Common myeloid progenitor, CD34-positive (primary cell): ENCODE results near the gene BSX.
A peak's percentile ranks its signal among the peaks of the same experiment; 100 is the strongest.

Experiments used
- CTCF ChIA-PET: fragments of 350-600 bp; sonication (Branson Sonifier 250); formaldehyde crosslinking; loops from one replicate; lab custom pipeline; 2021; ENCODE audit warnings: antibody characterized with exemption; lab: Charles Lee
- POLR2A ChIA-PET: fragments of 350-600 bp; sonication (Branson Sonifier 250); formaldehyde crosslinking; loops from one replicate; lab custom pipeline; 2021; ENCODE audit warnings: antibody characterized with exemption; lab: Charles Lee
- DNase-seq, 3 donors: peaks; one replicate each; pipeline versions ENCODE4 v3.0.0 to v3.0.0-alpha.2; 2013
- H3K27ac ChIP-seq, 2 experiments: 1 replicate in 1 of 2; 2 replicates in 1 of 2; pipeline ENCODE4 v1.7.0; 2013; ENCODE audit warnings: inconsistent platforms in 2 of 2, low read length in 2 of 2, mild to moderate bottlenecking in 2 of 2, low read depth in 1 of 2, moderate library complexity in 1 of 2; ENCODE audit not compliant: severe bottlenecking in 2 of 2, insufficient read depth in 1 of 2, poor library complexity in 1 of 2
- H3K27me3 ChIP-seq, 5 experiments: replicated peaks in 2 of 5; 1 replicate in 3 of 5; 2 replicates in 2 of 5; pipeline versions ENCODE4 v1.6.1 to v1.7.0; 2013; ENCODE audit warnings: low read length in 4 of 5, mild to moderate bottlenecking in 2 of 5, moderate library complexity in 2 of 5, inconsistent platforms in 1 of 5; ENCODE audit not compliant: insufficient read depth in 5 of 5, control insufficient read depth in 4 of 5
- H3K36me3 ChIP-seq, 4 experiments: 1 replicate in 2 of 4; 2 replicates in 2 of 4; pipeline versions ENCODE4 v1.6.1 to v1.7.0; 2013; ENCODE audit warnings: low read length in 3 of 4, control low read depth in 1 of 4, mild to moderate bottlenecking in 1 of 4; ENCODE audit not compliant: control insufficient read depth in 4 of 4, insufficient read depth in 4 of 4
- H3K4me1 ChIP-seq, 4 experiments: 1 replicate in 3 of 4; 2 replicates in 1 of 4; pipeline versions ENCODE4 v1.6.1 to v1.7.1; 2013; ENCODE audit warnings: low read length in 3 of 4, mild to moderate bottlenecking in 3 of 4, control low read depth in 1 of 4, inconsistent platforms in 1 of 4, moderate library complexity in 1 of 4; ENCODE audit not compliant: control insufficient read depth in 4 of 4, insufficient read depth in 4 of 4; ENCODE audit errors: control extremely low read depth in 1 of 4
- H3K4me3 ChIP-seq, 7 experiments: 1 replicate in 4 of 7; 2 replicates in 3 of 7; pipeline versions ENCODE4 v1.5.1 to v1.7.0; 2013; ENCODE audit warnings: mild to moderate bottlenecking in 7 of 7, low read length in 6 of 7, moderate library complexity in 6 of 7, inconsistent platforms in 2 of 7, low read depth in 2 of 7, control low read depth in 1 of 7; ENCODE audit not compliant: insufficient read depth in 4 of 7, control insufficient read depth in 1 of 7; ENCODE audit errors: extremely low read depth in 1 of 7
- H3K9me3 ChIP-seq, 5 experiments: 1 replicate in 4 of 5; 2 replicates in 1 of 5; pipeline versions ENCODE4 v1.6.1 to v1.7.1; 2013; ENCODE audit warnings: low read length in 4 of 5, mild to moderate bottlenecking in 2 of 5, inconsistent platforms in 1 of 5, low read depth in 1 of 5, moderate library complexity in 1 of 5; ENCODE audit not compliant: control insufficient read depth in 4 of 5, insufficient read depth in 2 of 5; ENCODE audit errors: control extremely low read depth in 1 of 5
- WGBS: methylation state at CpG from one replicate; pipeline ENCODE4 v1.1.5; 2013; ENCODE audit not compliant: insufficient coverage; 5-methylcytosine and 5-hydroxymethylcytosine counted together

The BSX gene

GRCh38 chr11:123000721-123001120, 19.1 kb upstream of the BSX start:
- Histone ChIP-seq H3K27me3 (peaks cover 4 to 27% (median 12%) of the 10 kb centered on the region in 5 experiments), H3K9me3 (no peaks in the 10 kb centered on the region), H3K4me3 (no peak overlapping the region), H3K27ac (no peak overlapping the region), H3K36me3 (no peaks in the 10 kb centered on the region), H3K4me1 (no peaks in the 10 kb centered on the region)
- ChIA-PET CTCF (no interaction called here), POLR2A (no interaction called here)
- 100% methylated on average over 3 of the region's 5 CpGs for WGBS
- DNase-seq, result no peak

- ChIA-PET CTCF (no interaction called here), POLR2A (no interaction called here)
- no peaks in the 10 kb centered on the region for H3K9me3 ChIP-seq
- no peak overlapping the region for H3K27ac ChIP-seq
- no peak for DNase-seq
- H3K27me3 ChIP-seq, result peaks cover 7 to 41% (median 11%) of the 10 kb centered on the region in 5 experiments
- no peaks in the 10 kb centered on the region for H3K36me3 ChIP-seq
- 52% methylated on average over 14 of the region's 14 CpGs for WGBS
- H3K4me1 ChIP-seq, result no peaks in the 10 kb centered on the region
- H3K4me3 ChIP-seq, result no peak overlapping the region
These were observed 17.2 kb upstream of the BSX start for GRCh38 chr11:122998727-122999366.

GRCh38 chr11:122995526-122995925, 13.9 kb upstream of the BSX start:
- 33% methylated on average over 1 of the region's 3 CpGs for WGBS
- Histone ChIP-seq H3K27ac (no peak overlapping the region), H3K27me3 (peaks cover 7 to 50% (median 11%) of the 10 kb centered on the region in 5 experiments), H3K9me3 (no peaks in the 10 kb centered on the region), H3K4me1 (no peaks in the 10 kb centered on the region), H3K4me3 (no peak overlapping the region), H3K36me3 (no peaks in the 10 kb centered on the region)
- CTCF ChIA-PET, result interaction anchor here (1.1 kb wide), 1 partner anchor 12 kb away, joined by 3 read pairs; no protein-coding TSS in a partner anchor
- POLR2A ChIA-PET, result no interaction called here
- no peak for DNase-seq

- under 1% methylated on average over 56 of the region's 59 CpGs for WGBS
- Histone ChIP-seq H3K27me3 (peaks cover 29 to 93% (median 54%) of the 10 kb centered on the region in 5 experiments), H3K4me3 (peak overlapping the region in 6 of 7 experiments; percentile 53 to 82 (median 72)), H3K27ac (no peak overlapping the region), H3K36me3 (no peaks in the 10 kb centered on the region), H3K9me3 (peaks cover 0 to 5% (median 0%) of the 10 kb centered on the region in 5 experiments), H3K4me1 (peaks cover 0 to 20% (median 15%) of the 10 kb centered on the region in 4 experiments)
- ChIA-PET CTCF (interaction anchor here (0.9 to 1.0 kb wide), 3 partner anchors 11 to 70 kb away, joined by 3 to 4 read pairs (median 3); no protein-coding TSS in a partner anchor), POLR2A (interaction anchor here (0.6 kb wide), 1 partner anchor 37 kb away, joined by 3 read pairs; no protein-coding TSS in a partner anchor)
- DNase-seq, result peak in 2 of 3 donors; percentile 31 to 33
These were observed 2.8 kb upstream of the BSX start for GRCh38 chr11:122984186-122985011.

GRCh38 chr11:122983438-122984185, 2.0 kb upstream of the BSX start:
- peak overlapping the region in 6 of 7 experiments; percentile 53 to 82 (median 72) for H3K4me3 ChIP-seq
- ChIA-PET CTCF (interaction anchor here (0.9 to 1.0 kb wide), 3 partner anchors 11 to 70 kb away, joined by 3 to 4 read pairs (median 3); no protein-coding TSS in a partner anchor), POLR2A (interaction anchor here (0.6 kb wide), 1 partner anchor 37 kb away, joined by 3 read pairs; no protein-coding TSS in a partner anchor)
- peaks cover 0 to 22% (median 15%) of the 10 kb centered on the region in 4 experiments for H3K4me1 ChIP-seq
- no peaks in the 10 kb centered on the region for H3K36me3 ChIP-seq
- H3K9me3 ChIP-seq, result peaks cover 0 to 5% (median 0%) of the 10 kb centered on the region in 5 experiments
- H3K27ac ChIP-seq, result no peak overlapping the region
- WGBS, result 8% methylated on average over 18 of the region's 26 CpGs
- peak in 1 of 3 donors; percentile 17 for DNase-seq
- H3K27me3 ChIP-seq, result peaks cover 29 to 96% (median 54%) of the 10 kb centered on the region in 5 experiments

GRCh38 chr11:122979815-122980595, 1.6 kb downstream of the BSX start:
- no peaks in the 10 kb centered on the region for H3K36me3 ChIP-seq
- H3K9me3 ChIP-seq, result peaks cover 0 to 5% (median 0%) of the 10 kb centered on the region in 5 experiments
- H3K4me1 ChIP-seq, result peaks cover 0 to 33% (median 24%) of the 10 kb centered on the region in 4 experiments
- ChIA-PET POLR2A (no interaction called here), CTCF (no interaction called here)
- H3K27ac ChIP-seq, result no peak overlapping the region
- 7% methylated on average over 21 of the region's 27 CpGs for WGBS
- H3K27me3 ChIP-seq, result peaks cover 32 to 99% (median 74%) of the 10 kb centered on the region in 5 experiments
- no peak for DNase-seq
- H3K4me3 ChIP-seq, result no peak overlapping the region
